Body of pancreas (tissue), 4 donors: Measurements from ENCODE around the gene GDF2.

Source experiments
- CTCF ChIP-seq, 7 experiments: fragments of 450-650 bp in 4 of 7; fragments of 200-600 bp in 3 of 7; sonication (generic) in 3 of 7; IDR thresholded peaks; one replicate each; pipeline ENCODE4 v1.5.1; 2016 to 2019; ENCODE audit warnings: antibody characterized with exemption in 7 of 7
- POLR2A ChIP-seq, 3 donors: fragments of 450-650 bp; IDR thresholded peaks; one replicate each; pipeline ENCODE4 v1.6.1; 2016; ENCODE audit warnings: antibody characterized with exemption in 3 of 3, mild to moderate bottlenecking in 2 of 3

- TF ChIP-seq CTCF (IDR thresholded peaks at IDR 0.05) (no peak), POLR2A (IDR thresholded peaks at IDR 0.05) (no peak)
Observed at GRCh38 chr10:47372726-47373125, 50.5 kb downstream of the GDF2 start.
